Testis (tissue), 3 donors: ENCODE measurements around the gene ENPP7. TPM values are rescaled to one million over a fixed set of nuclear protein-coding genes. Genes with fewer than 3 reads are reported as not detected.

Experiments
- DNase-seq: peaks from one replicate; pipeline ENCODE4 v3.0.0-alpha.2; 2019
- H3K27ac ChIP-seq, 2 donors: fragments of 200-600 bp; sonication (generic); one replicate each; pipeline ENCODE4 v1.5.1; 2019
- H3K27me3 ChIP-seq: fragments of 200-600 bp; sonication (generic); one replicate; pipeline ENCODE4 v1.5.1; 2019
- H3K36me3 ChIP-seq: fragments of 200-600 bp; sonication (generic); one replicate; pipeline ENCODE4 v1.5.1; 2017; ENCODE audit warnings: low read depth; ENCODE audit errors: missing control alignments
- H3K4me1 ChIP-seq: fragments of 200-600 bp; sonication (generic); one replicate; pipeline ENCODE4 v1.5.1; 2019
- H3K4me3 ChIP-seq, 2 donors: fragments of 200-600 bp; sonication (generic); one replicate each; pipeline ENCODE4 v1.5.1; 2017 to 2019
- H3K9me3 ChIP-seq: fragments of 200-600 bp; sonication (generic); one replicate; pipeline ENCODE4 v1.5.1; 2017
- CTCF ChIP-seq, 3 experiments: fragments of 450-650 bp in 2 of 3; fragments of 200-600 bp in 1 of 3; sonication (generic) in 1 of 3; IDR thresholded peaks; one replicate each; pipeline ENCODE4 v1.5.1; 2016 to 2019; ENCODE audit warnings: antibody characterized with exemption in 3 of 3, mild to moderate bottlenecking in 2 of 3, moderate library complexity in 1 of 3
- POLR2A ChIP-seq: fragments of 450-650 bp; IDR thresholded peaks from one replicate; pipeline ENCODE4 v1.6.1; 2017; ENCODE audit warnings: antibody characterized with exemption, mild to moderate bottlenecking, moderate library complexity
- WGBS, 2 donors: methylation state at CpG; one replicate each; pipeline ENCODE4 v1.1.5; 2018; 5-methylcytosine and 5-hydroxymethylcytosine counted together
- intact Hi-C: fragments of 100-400 bp; cut with DNase I; formaldehyde crosslinking; loops from one replicate; pipeline ENCODE4 v1.15.1; 2023; ENCODE audit warnings: low total_unique reads
- polyA plus RNA-seq: library from polyadenylated mRNA; stranded (reverse); fragments of 350-450 nt; fragmentation: Illumina TruSeq; extraction: RNeasy Lipid Tissue Mini Kit (QIAGEN cat#74804); gene quantifications from one replicate; pipeline ENCODE4 v1.2.3, GENCODE V29; 2014; ENCODE audit warnings: low read depth, low replicate concordance; ENCODE audit not compliant: insufficient read depth
- total RNA-seq, 2 donors: library from RNA; depleted of rRNA; stranded (reverse); fragments of >200 nt; gene quantifications; one replicate each; pipeline ENCODE4 v1.2.3, GENCODE V29; 2016

ENPP7 gene
- total and polyA plus RNA-seq, 3 donors from 2014 or later = 0.12 to 0.24 TPM; not detected in 1

DNA sequence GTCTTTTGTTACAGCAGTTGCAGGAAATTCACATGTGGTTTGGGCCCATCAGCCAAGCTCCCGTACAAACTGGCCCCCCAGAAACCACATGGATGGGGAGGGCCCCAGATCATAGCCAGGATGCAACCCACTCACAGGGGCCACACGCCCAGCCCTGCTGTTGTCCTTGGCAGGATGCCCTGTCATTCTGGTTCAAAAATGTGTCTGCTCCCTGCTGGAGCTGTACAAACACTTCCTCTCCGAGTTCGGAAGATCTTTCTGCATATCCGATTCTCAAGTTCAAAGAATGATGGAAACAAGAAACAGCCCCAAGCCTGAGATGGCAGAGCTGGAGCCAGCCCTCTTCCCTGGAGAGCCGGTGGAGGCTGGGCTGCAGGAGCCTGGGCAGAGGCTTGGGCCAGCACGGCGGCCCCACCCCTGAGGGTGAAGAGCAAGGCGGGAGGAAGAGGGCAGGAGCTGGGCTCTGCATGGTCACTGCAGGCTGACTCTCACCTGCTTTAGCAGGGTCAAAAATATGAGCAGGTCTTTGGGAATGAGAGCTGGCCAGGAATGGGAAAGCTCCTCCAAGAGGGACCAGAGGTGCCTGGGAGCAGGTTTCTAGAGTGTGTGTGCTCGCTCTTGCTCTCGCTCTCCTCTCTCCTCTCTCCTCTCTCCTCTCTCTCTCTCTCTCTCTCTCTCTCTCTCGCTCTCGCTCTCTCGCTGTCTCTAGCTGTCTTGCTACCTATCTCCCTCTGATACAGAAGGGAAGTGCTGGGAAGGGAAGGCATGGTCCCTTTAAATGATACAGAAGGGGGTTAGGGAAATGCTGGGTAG is 34.7 kb upstream of the ENPP7 start:
- DNase-seq = peak; percentile 60
- H3K36me3 ChIP-seq = no peaks in the 10 kb centered on the region
- H3K9me3 ChIP-seq = no peaks in the 10 kb centered on the region
- no peak overlapping the region for H3K27ac ChIP-seq
- H3K4me3 ChIP-seq = no peak overlapping the region
- 31 to 45% methylated on average over 13 to 14 of the region's 14 CpGs for WGBS, 2 donors
- H3K27me3 ChIP-seq = no peaks in the 10 kb centered on the region
- peaks cover 29% of the 10 kb centered on the region for H3K4me1 ChIP-seq
- intact Hi-C loops = no loop called here
- peak; percentile 23 to 44 (median 31) for TF ChIP-seq CTCF (IDR thresholded peaks at IDR 0.05)
- no peak for TF ChIP-seq POLR2A

- H3K27ac ChIP-seq = no peak overlapping the region
- H3K27me3 ChIP-seq = no peaks in the 10 kb centered on the region
- no peak for DNase-seq
- TF ChIP-seq POLR2A = no peak
- TF ChIP-seq CTCF (IDR thresholded peaks at IDR 0.05) = peak in 1 of 3 experiments; percentile 0
- H3K4me3 ChIP-seq = no peak overlapping the region
- H3K9me3 ChIP-seq = no peaks in the 10 kb centered on the region
- intact Hi-C loops = no loop called here
- H3K36me3 ChIP-seq = no peaks in the 10 kb centered on the region
- H3K4me1 ChIP-seq = peaks cover 23% of the 10 kb centered on the region
- 79 to 83% methylated on average over 17 of the region's 17 CpGs for WGBS, 2 donors
Measured at GRCh38 chr17:79696610-79696982, 34.1 kb upstream of the ENPP7 start.

GRCh38 chr17:79698146-79698846 is 32.4 kb upstream of the ENPP7 start:
- TF ChIP-seq POLR2A (no peak), CTCF (IDR thresholded peaks at IDR 0.05) (no peak)
- WGBS, 2 donors = 56 to 68% methylated on average over 15 of the region's 15 CpGs
- no peak overlapping the region for H3K27ac ChIP-seq
- no peak overlapping the region for H3K4me3 ChIP-seq
- no peaks in the 10 kb centered on the region for H3K27me3 ChIP-seq
- H3K4me1 ChIP-seq = peaks cover 14% of the 10 kb centered on the region
- DNase-seq = no peak
- no peaks in the 10 kb centered on the region for H3K36me3 ChIP-seq
- intact Hi-C loops = no loop called here
- no peaks in the 10 kb centered on the region for H3K9me3 ChIP-seq

DNA sequence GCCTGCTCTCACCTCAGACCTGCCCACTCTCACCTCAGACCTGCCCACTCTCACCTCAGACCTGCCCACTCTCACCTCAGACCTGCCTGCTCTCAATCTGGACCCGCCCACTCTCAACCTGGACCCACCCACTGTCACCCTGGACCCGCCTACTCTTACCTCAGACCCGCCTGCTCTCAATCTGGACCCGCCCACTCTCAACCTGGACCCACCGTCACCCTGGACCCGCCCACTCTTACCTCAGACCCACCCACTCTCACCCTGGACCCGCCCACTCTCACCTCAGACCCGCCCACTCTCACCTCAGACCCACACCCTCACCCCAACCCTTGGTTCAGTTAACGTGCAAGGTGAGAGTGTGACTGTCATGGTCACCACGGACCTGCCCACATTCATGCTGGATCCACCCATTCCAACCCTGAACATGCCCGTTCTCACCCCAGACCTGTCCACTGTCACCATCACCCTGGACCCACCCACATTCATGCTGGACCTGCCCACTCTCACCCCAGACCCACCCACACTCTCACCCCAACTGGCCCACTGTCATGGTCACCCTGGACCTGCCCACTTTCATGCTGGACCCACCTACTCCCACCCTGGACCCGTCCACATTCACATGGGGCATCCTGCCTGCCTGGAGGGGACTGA is 31.2 kb upstream of the ENPP7 start:
- H3K36me3 ChIP-seq = no peaks in the 10 kb centered on the region
- TF ChIP-seq CTCF (IDR thresholded peaks at IDR 0.05) = no peak
- TF ChIP-seq POLR2A = no peak
- H3K27ac ChIP-seq = no peak overlapping the region
- no peaks in the 10 kb centered on the region for H3K27me3 ChIP-seq
- intact Hi-C loops = loop anchor here (10.0 kb wide), 1 partner anchor 305 kb away; no protein-coding TSS in a partner anchor
- 93 to 95% methylated on average over 11 to 12 of the region's 12 CpGs for WGBS, 2 donors
- DNase-seq = no peak
- no peaks in the 10 kb centered on the region for H3K9me3 ChIP-seq
- peaks cover 14% of the 10 kb centered on the region for H3K4me1 ChIP-seq
- no peak overlapping the region for H3K4me3 ChIP-seq
